Stimulated activated CD4-positive, alpha-beta T cell treated with anti-CD3 and anti-CD28 coated beads, Interleukin-1b, Interleukin-23, amount 100 ng/mL, for 4 hours (primary cell): ENCODE data around the gene CDC73.
"Not testable (repeated sequence)": the region's sequence is repeated elsewhere in the genome, so short reads cannot be mapped to it uniquely, and the experiment has no call there.

Experiments
- DNase-seq, 2 donors: peaks; one replicate each; pipeline ENCODE4 v3.0.0-alpha.2; 2020; ENCODE audit warnings: low read depth in 2 of 2

Gene CDC73

DNA sequence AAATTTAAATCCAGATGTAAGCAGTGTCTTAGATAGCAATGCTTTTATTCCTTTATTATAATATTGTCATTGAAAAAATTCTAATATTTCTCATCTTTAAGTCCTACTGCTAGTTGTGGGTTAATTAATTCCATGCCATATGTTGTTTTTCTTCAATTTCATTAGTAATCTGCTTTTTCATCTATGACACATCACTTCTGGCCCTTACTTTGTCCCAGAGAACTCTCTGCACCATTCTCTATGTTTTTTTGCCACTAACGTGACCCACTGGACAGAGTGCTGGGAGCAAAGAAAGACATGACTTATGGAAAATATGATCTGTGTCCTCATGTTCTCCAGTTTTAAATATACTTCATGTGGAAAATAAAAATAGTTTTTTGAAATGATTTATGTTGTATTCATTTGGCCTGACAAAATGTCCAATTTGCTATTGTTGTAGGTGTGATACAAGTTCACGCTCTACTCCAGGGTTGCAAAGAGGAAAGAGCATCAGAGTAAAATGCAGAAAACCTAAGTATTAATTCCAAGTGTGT is 166.8 kb downstream of the CDC73 start:
- DNase-seq = not testable (repeated sequence)

DNA sequence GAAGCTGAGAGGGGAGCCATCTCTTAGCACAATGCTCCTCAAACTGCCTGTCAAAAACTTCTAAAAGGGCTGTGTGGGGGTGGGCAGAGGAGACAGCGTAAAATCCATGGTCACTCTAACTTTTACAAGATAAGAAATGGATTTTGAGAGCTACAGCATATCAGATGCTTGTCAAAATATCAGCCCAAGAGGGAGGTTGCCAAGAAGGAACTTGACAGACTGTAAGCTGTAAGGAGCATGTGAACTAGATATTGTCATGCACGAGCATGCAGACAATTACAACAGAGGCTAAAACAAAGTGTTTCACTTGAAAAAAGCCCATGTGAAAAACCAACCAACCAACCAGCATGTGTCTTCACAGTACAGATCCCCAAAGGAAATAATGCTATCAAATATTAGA is 171.9 kb downstream of the CDC73 start:
- DNase-seq = no peak

DNA sequence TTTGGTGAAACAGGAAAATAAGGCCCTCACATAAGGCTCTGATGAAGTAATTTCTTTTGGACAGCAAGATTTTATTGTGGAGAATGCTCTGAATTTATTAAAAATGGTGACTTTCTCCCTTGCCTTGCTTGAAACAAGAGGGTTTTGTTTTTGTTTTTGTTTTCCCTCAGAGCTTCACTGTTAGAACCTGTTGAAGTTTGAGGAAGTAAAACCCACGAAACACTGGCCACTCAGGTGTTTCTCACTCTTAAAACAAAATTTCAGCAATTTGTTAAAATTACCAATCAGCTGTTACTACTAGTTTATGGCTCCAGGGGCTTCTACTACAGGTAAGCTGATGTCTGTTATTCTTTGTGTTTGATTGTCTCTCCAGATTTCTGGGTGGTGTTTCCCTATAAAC is 177.2 kb downstream of the CDC73 start:
- DNase-seq = no peak

DNA sequence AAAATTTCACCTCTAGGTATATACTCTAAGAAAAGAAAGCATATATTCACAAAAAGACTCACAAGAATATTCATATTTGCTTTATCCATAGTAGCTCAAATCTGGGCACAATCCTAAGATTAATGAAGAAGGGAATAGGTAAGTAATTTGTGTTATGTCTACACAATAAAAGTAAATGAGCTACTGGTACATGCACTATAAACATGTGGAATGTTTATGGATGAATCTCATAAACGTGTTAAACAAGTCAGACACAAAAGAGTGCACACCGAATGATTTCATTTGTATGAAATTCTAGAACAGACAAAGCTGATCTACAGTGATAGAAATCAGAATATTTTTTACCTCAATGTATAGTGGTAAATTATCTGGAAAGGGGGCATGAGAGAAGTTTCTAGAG is 179.9 kb downstream of the CDC73 start:
- no peak for DNase-seq

DNA sequence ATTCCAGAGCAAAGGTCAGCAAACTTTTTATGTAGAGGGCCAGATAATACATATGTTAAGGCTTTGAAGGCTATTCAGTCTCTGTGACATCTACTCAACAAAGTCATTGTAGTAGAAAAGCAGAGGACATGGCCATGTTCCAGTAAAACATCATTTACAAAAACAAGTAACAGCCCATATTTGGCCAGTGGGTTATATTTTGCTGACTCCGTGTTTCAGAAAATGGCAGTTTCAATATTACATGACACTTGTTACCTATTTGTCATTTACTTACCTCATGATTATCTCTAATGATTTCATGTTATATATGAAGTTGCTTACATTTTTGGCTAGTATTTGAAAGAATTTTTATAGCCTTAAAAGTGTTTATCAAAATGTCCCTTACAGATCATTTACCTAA is 182.0 kb downstream of the CDC73 start:
- DNase-seq = no peak
